Measurements from ENCODE around the gene KCTD12. TPM values are rescaled to one million over a fixed set of nuclear protein-coding genes. Genes with fewer than 3 reads are reported as not detected.

Gene KCTD12
- total RNA-seq, 1 experiment from 2014 or later = 0.07 TPM

Other genes starting within 250 kb of the KCTD12 start
- not detected in 2 replicates for gene ACOD1, start 62.1 kb upstream of the KCTD12 start, total RNA-seq (2014; rRNA removed; shearing (Covaris generic))
- gene CLN5, start 105.7 kb upstream of the KCTD12 start, total RNA-seq (2014; rRNA removed; shearing (Covaris generic)) = 13.0 and 19.5 TPM in 2 replicates
- gene FBXL3, start 140.8 kb upstream of the KCTD12 start, total RNA-seq (2014; rRNA removed; shearing (Covaris generic)) = 18.5 and 21.8 TPM in 2 replicates